ENCODE data around the gene HBA1.
"Not testable (repeated sequence)": the region's sequence is repeated elsewhere in the genome, so short reads cannot be mapped to it uniquely, and the experiment has no call there.

The HBA1 gene

GRCh38 chr16:170088-170507, 6.4 kb upstream of the HBA1 start:
- not testable (repeated sequence) for H3K4me3 ChIP-seq (ENCODE audit: low read length); H3K36me3 ChIP-seq (ENCODE audit: insufficient read depth, low read length); H3K4me1 ChIP-seq (ENCODE audit: control insufficient read depth, insufficient read depth, low read length); H3K9ac ChIP-seq (ENCODE audit: low read depth, low read length); H3K9me3 ChIP-seq (replicated peaks; ENCODE audit: low read length); H3K4me2 ChIP-seq (ENCODE audit: low read length)
- peaks cover 64% of the 10 kb centered on the region for H3K27me3 ChIP-seq (ENCODE audit: control insufficient read depth, insufficient read depth, low read length)

GRCh38 chr16:170788-171187, 5.7 kb upstream of the HBA1 start:
- Histone ChIP-seq H3K4me2 (ENCODE audit: low read length) (no peak overlapping the region), H3K4me1 (ENCODE audit: control insufficient read depth, insufficient read depth, low read length) (no peaks in the 10 kb centered on the region), H3K4me3 (ENCODE audit: low read length) (no peak overlapping the region), H3K9ac (ENCODE audit: low read depth, low read length) (no peak overlapping the region), H3K27me3 (ENCODE audit: control insufficient read depth, insufficient read depth, low read length) (peaks cover 64% of the 10 kb centered on the region), H3K36me3 (ENCODE audit: insufficient read depth, low read length) (no peaks in the 10 kb centered on the region), H3K9me3 (replicated peaks; ENCODE audit: low read length) (no peaks in the 10 kb centered on the region)

DNA sequence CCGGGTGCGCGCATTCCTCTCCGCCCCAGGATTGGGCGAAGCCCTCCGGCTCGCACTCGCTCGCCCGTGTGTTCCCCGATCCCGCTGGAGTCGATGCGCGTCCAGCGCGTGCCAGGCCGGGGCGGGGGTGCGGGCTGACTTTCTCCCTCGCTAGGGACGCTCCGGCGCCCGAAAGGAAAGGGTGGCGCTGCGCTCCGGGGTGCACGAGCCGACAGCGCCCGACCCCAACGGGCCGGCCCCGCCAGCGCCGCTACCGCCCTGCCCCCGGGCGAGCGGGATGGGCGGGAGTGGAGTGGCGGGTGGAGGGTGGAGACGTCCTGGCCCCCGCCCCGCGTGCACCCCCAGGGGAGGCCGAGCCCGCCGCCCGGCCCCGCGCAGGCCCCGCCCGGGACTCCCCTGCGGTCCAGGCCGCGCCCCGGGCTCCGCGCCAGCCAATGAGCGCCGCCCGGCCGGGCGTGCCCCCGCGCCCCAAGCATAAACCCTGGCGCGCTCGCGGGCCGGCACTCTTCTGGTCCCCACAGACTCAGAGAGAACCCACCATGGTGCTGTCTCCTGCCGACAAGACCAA, 4.0 kb upstream of the HBA1 start, which contains the start of gene HBA2:
TSS of gene HBA2 (plus strand) at position 503 of the 568 bp plus-strand sequence. CDS start at position 540, 37 bp downstream.
- peaks cover 50% of the 10 kb centered on the region for H3K27me3 ChIP-seq (ENCODE audit: control insufficient read depth, insufficient read depth, low read length)
- H3K4me1 ChIP-seq (ENCODE audit: control insufficient read depth, insufficient read depth, low read length); H3K4me2 ChIP-seq (ENCODE audit: low read length); H3K9ac ChIP-seq (ENCODE audit: low read depth, low read length); H3K9me3 ChIP-seq (replicated peaks; ENCODE audit: low read length); H3K36me3 ChIP-seq (ENCODE audit: insufficient read depth, low read length); H3K4me3 ChIP-seq (ENCODE audit: low read length): not testable (repeated sequence)

- H3K27me3 ChIP-seq (ENCODE audit: control insufficient read depth, insufficient read depth, low read length): peaks cover 50% of the 10 kb centered on the region
Measured at GRCh38 chr16:173211-173854, 3.1 kb upstream of the HBA1 start.

DNA sequence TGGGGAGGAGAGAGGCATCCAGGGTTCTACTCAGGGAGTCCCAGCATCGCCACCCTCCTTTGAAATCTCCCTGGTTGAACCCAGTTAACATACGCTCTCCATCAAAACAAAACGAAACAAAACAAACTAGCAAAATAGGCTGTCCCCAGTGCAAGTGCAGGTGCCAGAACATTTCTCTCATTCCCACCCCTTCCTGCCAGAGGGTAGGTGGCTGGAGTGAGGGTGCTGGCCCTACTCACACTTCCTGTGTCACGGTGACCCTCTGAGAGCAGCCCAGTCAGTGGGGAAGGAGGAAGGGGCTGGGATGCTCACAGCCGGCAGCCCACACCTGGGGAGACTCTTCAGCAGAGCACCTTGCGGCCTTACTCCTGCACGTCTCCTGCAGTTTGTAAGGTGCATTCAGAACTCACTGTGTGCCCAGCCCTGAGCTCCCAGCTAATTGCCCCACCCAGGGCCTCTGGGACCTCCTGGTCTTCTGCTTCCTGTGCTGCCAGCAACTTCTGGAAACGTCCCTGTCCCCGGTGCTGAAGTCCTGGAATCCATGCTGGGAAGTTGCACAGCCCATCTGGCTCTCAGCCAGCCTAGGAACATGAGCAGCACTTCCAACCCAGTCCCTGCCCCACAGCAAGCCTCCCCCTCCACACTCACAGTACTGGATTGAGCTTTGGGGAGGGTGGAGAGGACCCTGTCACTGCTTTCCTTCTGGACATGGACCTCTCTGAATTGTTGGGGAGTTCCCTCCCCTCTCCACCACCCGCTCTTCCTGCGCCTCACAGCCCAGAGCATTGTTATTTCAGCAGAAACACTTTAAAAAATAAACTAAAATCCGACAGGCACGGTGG, 2.3 kb upstream of the HBA1 start:
- peaks cover 43% of the 10 kb centered on the region for H3K27me3 ChIP-seq (ENCODE audit: control insufficient read depth, insufficient read depth, low read length)
- not testable (repeated sequence) for H3K4me3 ChIP-seq (ENCODE audit: low read length); H3K4me1 ChIP-seq (ENCODE audit: control insufficient read depth, insufficient read depth, low read length)

More at GRCh38 chr16:173211-173854, 3.1 kb upstream of the HBA1 start:
- H3K4me2 ChIP-seq (ENCODE audit: low read length); H3K4me1 ChIP-seq (ENCODE audit: control insufficient read depth, insufficient read depth, low read length); H3K9me3 ChIP-seq (replicated peaks; ENCODE audit: low read length); H3K4me3 ChIP-seq (ENCODE audit: low read length); H3K9ac ChIP-seq (ENCODE audit: low read depth, low read length); H3K36me3 ChIP-seq (ENCODE audit: insufficient read depth, low read length): not testable (repeated sequence)

GRCh38 chr16:175011-175949, 1.2 kb upstream of the HBA1 start:
- peaks cover 51% of the 10 kb centered on the region for H3K27me3 ChIP-seq (ENCODE audit: control insufficient read depth, insufficient read depth, low read length)
- no peak overlapping the region for H3K4me2 ChIP-seq (ENCODE audit: low read length)
- peaks cover 6% of the 10 kb centered on the region for H3K4me1 ChIP-seq (ENCODE audit: control insufficient read depth, insufficient read depth, low read length)
- no peak overlapping the region for H3K4me3 ChIP-seq (ENCODE audit: low read length)
- no peak overlapping the region for H3K9ac ChIP-seq (ENCODE audit: low read depth, low read length)
- no peaks in the 10 kb centered on the region for H3K9me3 ChIP-seq (replicated peaks; ENCODE audit: low read length)
- no peaks in the 10 kb centered on the region for H3K36me3 ChIP-seq (ENCODE audit: insufficient read depth, low read length)

More for the DNA sequence above, 2.3 kb upstream of the HBA1 start:
- not testable (repeated sequence) for H3K9ac ChIP-seq (ENCODE audit: low read depth, low read length); H3K9me3 ChIP-seq (replicated peaks; ENCODE audit: low read length); H3K36me3 ChIP-seq (ENCODE audit: insufficient read depth, low read length); H3K4me2 ChIP-seq (ENCODE audit: low read length)

GRCh38 chr16:176006-176405, 474 bp upstream of the HBA1 start:
- H3K27me3 ChIP-seq (ENCODE audit: control insufficient read depth, insufficient read depth, low read length): peaks cover 48% of the 10 kb centered on the region
- not testable (repeated sequence) for H3K4me3 ChIP-seq (ENCODE audit: low read length); H3K9me3 ChIP-seq (replicated peaks; ENCODE audit: low read length); H3K4me2 ChIP-seq (ENCODE audit: low read length); H3K36me3 ChIP-seq (ENCODE audit: insufficient read depth, low read length); H3K9ac ChIP-seq (ENCODE audit: low read depth, low read length)
- peaks cover 11% of the 10 kb centered on the region for H3K4me1 ChIP-seq (ENCODE audit: control insufficient read depth, insufficient read depth, low read length)

GRCh38 chr16:177394-177822, 928 bp downstream of the HBA1 start:
- H3K4me2 ChIP-seq (ENCODE audit: low read length): no peak overlapping the region

DNA sequence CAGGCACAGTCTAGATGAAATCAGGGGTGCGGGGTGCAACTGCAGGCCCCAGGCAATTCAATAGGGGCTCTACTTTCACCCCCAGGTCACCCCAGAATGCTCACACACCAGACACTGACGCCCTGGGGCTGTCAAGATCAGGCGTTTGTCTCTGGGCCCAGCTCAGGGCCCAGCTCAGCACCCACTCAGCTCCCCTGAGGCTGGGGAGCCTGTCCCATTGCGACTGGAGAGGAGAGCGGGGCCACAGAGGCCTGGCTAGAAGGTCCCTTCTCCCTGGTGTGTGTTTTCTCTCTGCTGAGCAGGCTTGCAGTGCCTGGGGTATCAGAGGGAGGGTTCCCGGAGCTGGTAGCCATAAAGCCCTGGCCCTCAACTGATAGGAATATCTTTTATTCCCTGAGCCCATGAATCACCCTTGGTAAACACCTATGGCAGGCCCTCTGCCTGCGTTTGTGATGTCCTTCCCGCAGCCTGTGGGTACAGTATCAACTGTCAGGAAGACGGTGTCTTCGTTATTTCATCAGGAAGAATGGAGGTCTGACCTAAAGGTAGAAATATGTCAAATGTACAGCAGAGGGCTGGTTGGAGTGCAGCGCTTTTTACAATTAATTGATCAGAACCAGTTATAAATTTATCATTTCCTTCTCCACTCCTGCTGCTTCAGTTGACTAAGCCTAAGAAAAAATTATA, 1.6 kb downstream of the HBA1 start:
- H3K9me3 ChIP-seq (replicated peaks; ENCODE audit: low read length): no peaks in the 10 kb centered on the region
- H3K4me2 ChIP-seq (ENCODE audit: low read length): no peak overlapping the region
- no peak overlapping the region for H3K4me3 ChIP-seq (ENCODE audit: low read length)
- H3K27me3 ChIP-seq (ENCODE audit: control insufficient read depth, insufficient read depth, low read length): peaks cover 42% of the 10 kb centered on the region
- H3K36me3 ChIP-seq (ENCODE audit: insufficient read depth, low read length): no peaks in the 10 kb centered on the region
- no peak overlapping the region for H3K9ac ChIP-seq (ENCODE audit: low read depth, low read length)
- peaks cover 20% of the 10 kb centered on the region for H3K4me1 ChIP-seq (ENCODE audit: control insufficient read depth, insufficient read depth, low read length)

More at GRCh38 chr16:177394-177822, 928 bp downstream of the HBA1 start:
- Histone ChIP-seq H3K4me1 (ENCODE audit: control insufficient read depth, insufficient read depth, low read length) (peaks cover 20% of the 10 kb centered on the region), H3K9me3 (replicated peaks; ENCODE audit: low read length) (no peaks in the 10 kb centered on the region), H3K9ac (ENCODE audit: low read depth, low read length) (no peak overlapping the region), H3K27me3 (ENCODE audit: control insufficient read depth, insufficient read depth, low read length) (peaks cover 42% of the 10 kb centered on the region), H3K4me3 (ENCODE audit: low read length) (no peak overlapping the region), H3K36me3 (ENCODE audit: insufficient read depth, low read length) (no peaks in the 10 kb centered on the region)

- no peak overlapping the region for H3K9ac ChIP-seq (ENCODE audit: low read depth, low read length)
- peaks cover 39% of the 10 kb centered on the region for H3K27me3 ChIP-seq (ENCODE audit: control insufficient read depth, insufficient read depth, low read length)
- H3K36me3 ChIP-seq (ENCODE audit: insufficient read depth, low read length): no peaks in the 10 kb centered on the region
- no peak overlapping the region for H3K4me3 ChIP-seq (ENCODE audit: low read length)
- peaks cover 20% of the 10 kb centered on the region for H3K4me1 ChIP-seq (ENCODE audit: control insufficient read depth, insufficient read depth, low read length)
- no peak overlapping the region for H3K4me2 ChIP-seq (ENCODE audit: low read length)
- H3K9me3 ChIP-seq (replicated peaks; ENCODE audit: low read length): no peaks in the 10 kb centered on the region
Measured at GRCh38 chr16:178668-179015, 2.2 kb downstream of the HBA1 start.
